ENCODE measurements around the gene TMCO5A.

TMCO5A gene

GRCh38 chr15:37979671-37980409 lies 45.4 kb downstream of the TMCO5A start:
- H3K36me3 ChIP-seq (ENCODE audit: control insufficient read depth, insufficient read depth, low read length) = no peaks in the 10 kb centered on the region
- no peaks in the 10 kb centered on the region for H3K9me3 ChIP-seq (ENCODE audit: control insufficient read depth, low read length)
- no peaks in the 10 kb centered on the region for H3K4me1 ChIP-seq (ENCODE audit: control insufficient read depth, insufficient read depth, low read length)
- H3K4me3 ChIP-seq (ENCODE audit: low read length) = no peak overlapping the region
- no peaks in the 10 kb centered on the region for H3K27me3 ChIP-seq (ENCODE audit: control insufficient read depth, insufficient read depth, low read length)
- no peak overlapping the region for H3K9ac ChIP-seq (ENCODE audit: low read length)

DNA sequence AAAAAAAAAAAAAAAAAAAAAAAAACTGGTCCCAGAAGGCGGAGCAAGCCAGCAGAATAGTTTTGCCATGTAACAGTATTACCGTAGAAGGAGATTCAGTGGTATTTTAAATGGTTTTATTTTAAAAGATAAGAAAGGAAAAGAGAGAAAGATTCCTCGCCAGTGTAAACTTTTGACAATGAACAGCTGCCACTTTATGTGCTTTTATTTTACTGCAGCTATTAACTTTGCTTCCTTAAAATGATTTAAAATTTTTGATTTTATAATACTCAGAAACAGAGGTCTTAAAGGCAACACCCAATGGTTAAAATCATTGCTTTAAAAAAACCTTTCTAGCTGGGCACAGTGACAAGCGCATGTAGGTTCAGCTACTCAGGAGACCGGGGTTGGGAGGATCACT lies 46.8 kb downstream of the TMCO5A start:
- no peak overlapping the region for H3K4me3 ChIP-seq (ENCODE audit: low read length)
- no peaks in the 10 kb centered on the region for H3K27me3 ChIP-seq (ENCODE audit: control insufficient read depth, insufficient read depth, low read length)
- no peaks in the 10 kb centered on the region for H3K4me1 ChIP-seq (ENCODE audit: control insufficient read depth, insufficient read depth, low read length)
- no peaks in the 10 kb centered on the region for H3K9me3 ChIP-seq (ENCODE audit: control insufficient read depth, low read length)
- H3K36me3 ChIP-seq (ENCODE audit: control insufficient read depth, insufficient read depth, low read length) = no peaks in the 10 kb centered on the region
- H3K9ac ChIP-seq (ENCODE audit: low read length) = no peak overlapping the region

DNA sequence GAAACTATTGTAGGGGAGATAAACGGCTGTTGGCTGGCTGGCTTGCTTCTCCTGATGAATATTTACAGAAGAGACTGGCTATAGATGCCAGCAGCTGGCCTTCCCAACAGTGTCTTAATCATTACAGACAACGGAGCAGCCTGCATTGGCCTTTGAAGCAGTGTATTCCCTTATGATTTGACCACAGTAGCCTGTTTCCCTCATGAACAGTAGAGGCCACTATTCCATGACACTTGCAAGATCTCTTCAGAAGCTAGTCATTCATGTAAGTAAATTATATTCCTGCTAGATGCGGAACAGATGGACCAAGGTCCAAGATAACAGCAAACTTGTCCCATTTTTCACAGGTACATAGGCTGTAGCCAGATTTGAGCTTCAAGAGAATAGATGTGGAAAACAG lies 47.3 kb downstream of the TMCO5A start:
- Histone ChIP-seq H3K9me3 (ENCODE audit: control insufficient read depth, low read length) (no peaks in the 10 kb centered on the region), H3K4me1 (ENCODE audit: control insufficient read depth, insufficient read depth, low read length) (no peaks in the 10 kb centered on the region), H3K27me3 (ENCODE audit: control insufficient read depth, insufficient read depth, low read length) (no peaks in the 10 kb centered on the region), H3K4me3 (ENCODE audit: low read length) (no peak overlapping the region), H3K9ac (ENCODE audit: low read length) (no peak overlapping the region), H3K36me3 (ENCODE audit: control insufficient read depth, insufficient read depth, low read length) (no peaks in the 10 kb centered on the region)

GRCh38 chr15:37984368-37984767 lies 49.9 kb downstream of the TMCO5A start:
- Histone ChIP-seq H3K4me3 (ENCODE audit: low read length) (no peak overlapping the region), H3K4me1 (ENCODE audit: control insufficient read depth, insufficient read depth, low read length) (no peaks in the 10 kb centered on the region), H3K9me3 (ENCODE audit: control insufficient read depth, low read length) (no peaks in the 10 kb centered on the region), H3K9ac (ENCODE audit: low read length) (no peak overlapping the region), H3K27me3 (ENCODE audit: control insufficient read depth, insufficient read depth, low read length) (no peaks in the 10 kb centered on the region), H3K36me3 (ENCODE audit: control insufficient read depth, insufficient read depth, low read length) (no peaks in the 10 kb centered on the region)

- Histone ChIP-seq H3K36me3 (ENCODE audit: control insufficient read depth, insufficient read depth, low read length) (no peaks in the 10 kb centered on the region), H3K9ac (ENCODE audit: low read length) (no peak overlapping the region), H3K4me1 (ENCODE audit: control insufficient read depth, insufficient read depth, low read length) (no peaks in the 10 kb centered on the region), H3K27me3 (ENCODE audit: control insufficient read depth, insufficient read depth, low read length) (no peaks in the 10 kb centered on the region), H3K4me3 (ENCODE audit: low read length) (no peak overlapping the region), H3K9me3 (ENCODE audit: control insufficient read depth, low read length) (no peaks in the 10 kb centered on the region)
Measured at GRCh38 chr15:37995461-37996347, 61.3 kb downstream of the TMCO5A start.

Data from mucosa of stomach (tissue), 1 donor.